Skeletal muscle cell (primary cell): ENCODE results near the gene ST6GALNAC3.

Source experiments
- DNase-seq: peaks from one replicate; pipeline ENCODE4 v3.0.0-alpha.2; 2010; ENCODE audit warnings: low read depth
- H3K4me3 ChIP-seq: 2 replicates; pipeline ENCODE4 v1.5.1; 2011; ENCODE audit warnings: low read depth, mild to moderate bottlenecking, control low read depth, low read length, moderate library complexity

The ST6GALNAC3 gene

DNA sequence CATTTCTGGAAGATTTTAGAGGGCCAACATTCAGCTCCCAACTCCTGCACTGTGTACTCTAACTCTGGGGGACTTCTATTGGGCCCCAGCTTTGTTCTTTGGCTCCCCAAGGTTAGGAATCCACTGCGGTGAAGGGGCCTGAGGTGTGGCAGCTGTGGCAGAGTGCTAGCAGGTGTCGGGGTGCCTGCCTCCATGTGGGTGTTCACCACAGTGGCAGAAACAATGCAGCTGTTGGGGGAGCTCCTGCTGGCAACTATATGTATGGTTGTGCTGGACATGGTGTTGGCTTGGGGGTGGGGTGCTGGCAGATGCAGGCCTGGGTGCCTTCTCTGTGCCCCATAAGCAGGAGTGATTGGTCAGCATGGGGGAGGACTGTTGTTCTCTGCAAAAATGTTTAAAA is 95.5 kb downstream of the ST6GALNAC3 start:
- no peak for DNase-seq
- H3K4me3 ChIP-seq: no peak overlapping the region

DNA sequence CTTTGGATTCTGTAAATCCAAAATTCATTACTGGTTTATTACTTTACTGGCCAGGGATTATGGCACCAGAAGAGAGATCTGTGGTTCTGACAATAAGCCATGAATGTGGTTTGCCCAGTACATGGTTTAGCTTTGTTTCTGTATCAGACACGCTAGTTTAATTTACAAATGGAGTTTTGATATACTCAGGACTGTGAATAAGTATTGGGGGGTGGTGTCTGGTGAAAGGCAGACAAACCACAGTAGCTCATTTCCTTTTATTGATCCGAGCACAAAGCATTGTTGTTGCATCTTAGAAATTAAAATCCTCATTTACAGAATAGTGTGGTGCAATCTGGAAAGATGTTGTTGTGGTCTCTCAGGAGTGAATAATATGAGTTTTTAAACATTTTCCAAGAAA is 96.0 kb downstream of the ST6GALNAC3 start:
- no peak for DNase-seq

DNA sequence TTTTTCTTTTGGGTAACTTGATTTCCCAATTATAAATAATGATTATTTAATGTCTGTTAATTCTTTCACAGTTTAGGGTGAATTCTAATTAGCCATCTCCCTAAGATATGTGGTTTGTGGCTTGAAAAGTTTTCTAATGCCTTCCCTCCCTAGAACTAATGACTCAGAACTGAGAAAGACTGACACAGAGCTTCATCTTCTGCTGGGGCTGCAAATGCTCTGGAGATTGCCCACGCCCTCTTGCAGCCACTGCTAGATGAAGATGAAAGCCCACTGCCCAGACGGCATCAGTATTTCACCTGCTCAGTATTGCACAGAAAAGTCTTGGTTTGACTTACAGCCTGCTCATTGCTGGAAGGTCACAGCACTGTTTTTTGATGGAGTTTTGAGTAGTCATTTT is 101.5 kb downstream of the ST6GALNAC3 start:
- no peak for DNase-seq
- H3K4me3 ChIP-seq: no peak overlapping the region

More for the DNA sequence above, 96.0 kb downstream of the ST6GALNAC3 start:
- no peak overlapping the region for H3K4me3 ChIP-seq

DNA sequence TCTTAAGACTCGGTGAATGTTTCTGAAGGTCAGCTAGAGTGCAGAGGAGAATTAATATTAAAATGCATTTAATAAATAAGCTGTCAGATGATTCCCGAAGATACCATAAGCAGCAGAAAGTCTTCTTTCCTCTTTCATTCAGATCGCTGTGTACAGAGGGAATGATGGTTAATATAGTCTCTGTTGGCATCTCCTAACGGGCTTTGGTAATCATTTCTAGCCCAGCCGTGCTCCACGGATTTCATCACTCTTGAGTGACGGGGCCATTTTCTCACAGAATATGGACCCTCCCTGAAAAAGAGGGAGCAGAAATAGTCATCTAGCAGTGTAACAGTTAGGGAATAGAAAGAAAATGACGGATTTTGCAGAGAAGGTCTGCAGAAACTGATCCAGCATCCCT is 103.1 kb downstream of the ST6GALNAC3 start:
- H3K4me3 ChIP-seq: no peak overlapping the region
- DNase-seq: no peak

DNA sequence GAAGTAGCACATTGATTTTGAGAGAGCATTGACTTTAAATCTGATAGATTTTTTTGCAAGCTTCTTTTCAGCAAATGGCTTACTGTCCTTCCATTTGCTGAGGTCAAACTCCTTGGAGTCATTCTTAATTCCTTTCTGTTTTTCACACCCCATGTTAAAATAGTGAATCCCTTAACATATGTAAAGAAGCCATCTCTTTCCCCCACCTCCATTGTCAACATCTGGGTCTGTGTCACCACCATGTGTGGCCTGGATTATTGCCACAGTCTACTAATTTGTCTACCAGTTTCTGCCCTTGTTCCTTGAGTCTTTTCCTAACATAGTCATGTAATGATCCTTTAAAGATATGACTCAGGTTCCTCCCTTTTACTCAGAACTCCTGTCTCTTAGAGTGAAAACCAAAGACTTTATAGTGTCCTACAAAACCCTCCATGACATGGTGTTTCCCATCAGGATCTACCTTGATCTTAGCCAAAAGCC is 104.7 kb downstream of the ST6GALNAC3 start:
- no peak overlapping the region for H3K4me3 ChIP-seq
- DNase-seq: no peak

DNA sequence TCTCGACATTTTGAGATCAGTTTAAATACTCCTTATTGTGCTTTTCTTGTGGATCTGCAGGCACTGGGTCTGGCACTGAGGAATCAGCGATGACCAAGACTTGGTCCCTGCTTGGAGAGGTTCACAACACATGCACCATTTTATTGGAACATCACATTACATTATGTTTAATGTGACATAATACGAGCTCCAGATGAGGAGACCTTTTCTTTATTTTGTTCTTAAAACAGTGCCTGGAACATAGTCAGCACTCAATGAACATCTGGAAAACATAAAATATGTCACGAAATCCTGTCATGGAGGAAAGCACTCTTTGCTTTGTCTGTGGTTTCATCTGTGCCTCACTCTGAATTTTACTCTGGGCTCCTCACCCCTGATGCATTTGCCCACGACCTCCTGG is 110.7 kb downstream of the ST6GALNAC3 start:
- H3K4me3 ChIP-seq: no peak overlapping the region
- DNase-seq: no peak

DNA sequence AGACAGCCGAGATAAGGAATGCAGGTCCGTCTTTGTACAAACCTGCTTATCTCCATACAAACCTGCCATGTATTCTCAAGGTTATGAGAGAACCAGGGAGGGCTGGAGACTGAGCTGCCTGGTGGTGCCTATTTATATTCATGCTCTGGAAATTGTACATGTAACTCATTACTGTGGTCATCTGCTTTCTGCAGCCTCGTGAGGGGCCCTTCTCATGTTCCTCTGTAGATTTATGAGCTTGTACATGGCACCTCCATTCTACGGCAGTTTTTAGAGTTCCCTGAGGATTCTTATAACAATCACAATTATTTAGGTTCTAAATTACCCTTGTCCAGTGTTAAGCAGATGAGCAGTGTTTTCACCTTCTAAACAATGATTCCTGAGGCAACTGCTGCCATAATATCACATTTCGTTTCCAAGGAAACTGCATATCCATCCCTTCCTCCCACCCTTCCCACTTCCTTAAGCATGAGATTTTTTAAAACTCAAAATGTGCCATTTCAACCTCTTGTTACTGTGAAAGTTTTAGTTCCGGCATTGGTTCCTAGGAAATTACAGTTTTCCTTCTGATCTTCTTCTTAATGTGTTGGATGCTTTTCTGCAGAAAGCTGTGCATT is 112.1 kb downstream of the ST6GALNAC3 start:
- no peak overlapping the region for H3K4me3 ChIP-seq
- no peak for DNase-seq

DNA sequence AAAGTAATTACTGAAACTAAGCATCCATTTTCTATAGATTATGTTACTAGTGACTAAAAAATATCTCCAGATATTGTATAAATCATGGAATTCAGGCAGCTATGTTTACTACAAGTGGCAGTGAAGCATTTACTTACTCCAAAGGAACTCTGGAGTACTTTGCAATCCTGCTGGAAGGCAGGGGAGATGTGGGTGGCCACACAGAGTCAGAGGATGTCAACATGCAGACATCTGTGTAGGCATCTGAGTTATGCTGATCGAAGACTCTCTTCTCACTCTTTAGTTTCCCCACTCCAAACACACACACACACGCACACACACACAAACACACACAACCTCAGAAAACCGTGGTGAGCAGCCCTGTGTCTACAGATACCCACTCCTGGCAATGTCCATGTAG is 112.9 kb downstream of the ST6GALNAC3 start:
- DNase-seq: no peak
- no peak overlapping the region for H3K4me3 ChIP-seq

DNA sequence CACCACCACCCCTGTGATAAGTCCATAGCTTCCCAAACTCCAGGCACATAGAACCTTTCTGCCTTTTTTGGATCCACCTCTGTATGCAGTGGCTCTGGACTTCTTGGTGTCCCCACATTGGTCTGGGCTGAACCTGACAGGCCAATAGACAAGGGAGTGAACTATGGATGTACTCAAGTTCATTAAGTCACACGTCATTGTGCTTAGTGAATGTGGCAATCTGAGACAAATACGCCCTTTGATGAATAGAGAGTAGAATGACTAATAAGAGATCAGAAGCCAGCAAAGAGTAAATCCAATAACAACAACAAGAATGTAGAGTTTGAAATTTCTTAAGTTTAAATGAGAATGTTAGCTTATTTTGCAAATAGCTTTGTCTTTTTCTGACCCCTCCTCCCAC is 114.8 kb downstream of the ST6GALNAC3 start:
- no peak for DNase-seq
- no peak overlapping the region for H3K4me3 ChIP-seq

DNA sequence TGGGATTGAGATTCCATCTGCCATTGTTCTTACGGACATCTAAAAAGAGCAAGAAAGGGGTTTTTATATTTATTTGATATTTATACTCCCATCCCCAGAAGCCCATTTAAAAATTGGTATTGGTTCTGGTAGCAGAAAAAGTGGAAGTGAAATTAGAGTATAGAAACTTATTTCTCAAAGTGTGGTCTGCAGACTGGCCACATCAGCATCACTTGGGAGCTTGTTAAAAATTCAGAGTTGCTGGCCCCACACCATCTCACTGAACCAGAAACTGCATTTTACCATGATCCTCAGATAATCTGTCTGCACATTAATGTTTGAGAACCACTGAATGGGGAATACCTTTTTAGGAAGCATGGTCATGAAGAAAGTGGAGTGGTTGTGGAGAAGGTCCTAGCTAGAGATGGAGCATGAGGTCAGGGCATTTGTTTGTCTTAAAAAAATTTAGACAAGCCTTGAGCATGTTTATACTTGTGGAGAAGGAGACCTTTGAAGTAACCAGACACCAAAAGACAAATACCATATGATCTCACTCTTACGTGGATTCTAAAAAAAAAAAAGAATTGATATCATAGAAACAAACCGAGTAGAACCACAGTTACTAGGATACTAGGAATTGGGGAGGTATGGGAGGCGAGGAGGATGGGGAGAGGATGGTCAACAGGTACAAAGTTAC is 116.3 kb downstream of the ST6GALNAC3 start:
- no peak for DNase-seq
- H3K4me3 ChIP-seq: no peak overlapping the region

DNA sequence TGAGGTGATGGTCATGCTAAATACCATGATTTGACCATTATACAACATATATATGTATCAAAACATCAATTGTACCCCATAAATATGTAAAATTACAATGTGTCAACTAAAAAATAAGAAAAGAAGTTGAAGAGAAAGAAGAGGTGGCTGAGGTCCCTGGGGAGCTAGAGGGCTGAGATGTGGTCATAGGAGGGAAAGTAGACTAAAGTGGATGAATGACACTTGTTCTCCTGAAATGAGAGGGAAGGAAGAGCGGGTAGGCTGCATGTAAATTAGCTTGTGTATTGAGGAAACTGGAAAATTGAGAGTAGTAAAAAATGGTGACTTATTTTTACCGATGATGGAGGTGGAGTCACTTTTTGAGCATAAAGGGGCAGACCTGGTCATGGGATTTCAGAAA is 117.0 kb downstream of the ST6GALNAC3 start:
- H3K4me3 ChIP-seq: no peak overlapping the region
- DNase-seq: no peak

DNA sequence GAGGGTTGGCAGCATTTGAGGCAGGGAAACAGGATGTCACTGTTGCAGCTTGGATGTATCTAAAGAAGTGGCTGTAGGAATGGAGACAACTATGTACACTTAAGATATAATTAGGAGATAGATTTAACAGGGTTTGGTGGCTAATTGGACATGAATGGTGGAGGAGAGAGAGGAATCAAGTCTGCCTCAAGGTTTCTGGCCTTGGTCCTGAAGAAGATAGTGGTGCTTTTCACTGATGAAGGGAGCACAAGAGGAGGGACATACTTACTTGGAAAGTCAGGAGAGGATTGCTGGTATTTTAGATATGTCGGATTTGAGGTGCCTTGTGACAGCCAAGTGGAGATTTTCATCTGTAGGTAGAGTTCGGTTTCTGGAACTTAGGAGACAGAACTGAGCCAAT is 123.9 kb downstream of the ST6GALNAC3 start:
- no peak overlapping the region for H3K4me3 ChIP-seq
- DNase-seq: no peak

DNA sequence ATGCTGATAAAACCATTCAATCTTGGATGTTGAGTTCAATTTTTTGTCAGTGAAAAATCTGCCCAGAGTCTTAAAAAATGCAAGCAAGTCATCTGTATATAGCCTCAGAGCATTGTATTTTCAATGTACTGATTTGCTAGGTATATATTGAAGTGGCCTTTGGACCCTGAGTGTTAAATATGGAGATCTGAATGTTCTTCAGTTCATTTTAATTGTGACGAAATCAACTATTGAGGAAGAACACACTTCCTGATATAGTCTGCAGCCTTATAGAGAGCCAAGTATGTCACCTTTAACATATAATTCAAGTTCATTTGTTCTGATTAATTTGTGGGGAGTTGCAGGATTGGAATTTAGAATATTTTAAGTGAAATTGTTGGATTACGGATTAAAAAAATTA is 128.1 kb downstream of the ST6GALNAC3 start:
- no peak overlapping the region for H3K4me3 ChIP-seq
- DNase-seq: no peak

DNA sequence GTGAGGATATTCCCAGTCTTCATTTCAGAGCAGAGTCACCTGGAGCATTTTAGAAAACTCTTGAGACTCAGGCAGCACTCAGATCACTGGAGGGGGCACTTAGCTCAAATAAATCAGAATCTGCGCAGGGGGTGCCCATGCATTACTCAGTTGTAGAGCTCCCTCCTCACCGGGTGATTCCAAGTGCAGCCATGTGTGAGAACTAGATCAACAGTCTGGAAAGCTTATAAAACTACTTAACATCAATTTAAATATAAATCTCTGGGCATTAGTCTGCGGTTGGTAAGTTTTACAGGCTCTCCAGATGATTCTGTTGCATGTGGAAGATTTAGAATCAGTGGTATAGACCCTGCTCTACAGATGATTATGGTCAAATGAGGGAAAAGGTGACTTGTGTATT is 128.6 kb downstream of the ST6GALNAC3 start:
- no peak overlapping the region for H3K4me3 ChIP-seq
- DNase-seq: no peak

DNA sequence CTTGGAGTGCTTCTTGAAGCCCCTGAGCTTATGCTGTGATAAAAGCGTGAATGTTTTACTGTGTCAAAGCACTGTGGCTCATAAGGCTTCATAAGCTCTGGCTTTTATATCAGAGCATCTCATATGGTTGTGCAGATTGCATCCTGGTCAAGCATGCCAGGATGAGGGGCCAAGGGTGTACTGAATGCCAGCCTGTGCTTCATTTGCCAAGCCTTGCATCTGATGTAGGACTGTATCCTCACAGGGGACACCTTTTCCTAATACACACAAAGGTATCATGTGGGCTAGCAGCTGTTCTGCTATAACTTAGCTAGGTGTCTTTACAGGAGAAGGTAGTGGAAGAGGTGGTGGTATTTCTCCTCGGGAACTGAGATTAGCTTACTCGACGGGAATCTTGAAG is 134.7 kb downstream of the ST6GALNAC3 start:
- H3K4me3 ChIP-seq: no peak overlapping the region
- no peak for DNase-seq

DNA sequence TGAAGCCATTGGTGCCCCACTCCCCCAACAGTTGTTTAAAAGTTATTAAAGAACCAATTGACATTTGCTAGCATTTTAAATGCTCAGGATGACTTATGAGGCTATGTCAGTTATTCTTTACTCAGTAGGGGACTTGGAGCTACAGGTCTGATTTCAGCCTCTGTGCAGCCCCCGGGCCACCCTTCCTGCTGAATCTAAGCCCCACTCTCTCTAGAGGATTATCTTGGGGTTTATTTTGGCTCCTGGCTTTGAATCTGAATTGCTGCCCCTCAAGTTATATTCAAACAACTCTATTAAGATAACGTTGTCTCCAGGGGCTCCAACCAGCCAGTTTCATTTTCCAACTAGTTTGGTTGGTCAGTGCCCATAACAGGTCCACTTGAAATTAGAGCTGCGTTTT is 135.1 kb downstream of the ST6GALNAC3 start:
- H3K4me3 ChIP-seq: no peak overlapping the region

DNA sequence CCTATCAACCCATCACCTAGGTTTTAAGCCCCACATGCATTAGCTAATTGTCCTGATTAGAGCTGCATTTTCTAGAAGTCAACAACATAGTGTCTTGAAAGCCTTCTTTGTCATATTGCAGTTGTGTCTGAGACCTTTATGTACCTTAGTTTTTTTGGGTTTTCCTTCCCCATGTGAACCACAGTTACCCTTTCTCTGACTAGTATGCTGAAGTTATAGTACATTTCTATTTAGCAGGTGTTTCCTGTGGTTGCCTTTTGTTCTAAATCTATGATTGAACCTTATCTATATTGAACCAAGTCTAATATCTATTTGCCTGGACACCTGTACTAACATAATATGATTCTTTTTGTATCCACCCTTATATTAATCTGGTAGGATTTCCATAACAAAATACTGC is 135.6 kb downstream of the ST6GALNAC3 start:
- DNase-seq: no peak
- H3K4me3 ChIP-seq: no peak overlapping the region

More for the DNA sequence above, 135.1 kb downstream of the ST6GALNAC3 start:
- no peak for DNase-seq

DNA sequence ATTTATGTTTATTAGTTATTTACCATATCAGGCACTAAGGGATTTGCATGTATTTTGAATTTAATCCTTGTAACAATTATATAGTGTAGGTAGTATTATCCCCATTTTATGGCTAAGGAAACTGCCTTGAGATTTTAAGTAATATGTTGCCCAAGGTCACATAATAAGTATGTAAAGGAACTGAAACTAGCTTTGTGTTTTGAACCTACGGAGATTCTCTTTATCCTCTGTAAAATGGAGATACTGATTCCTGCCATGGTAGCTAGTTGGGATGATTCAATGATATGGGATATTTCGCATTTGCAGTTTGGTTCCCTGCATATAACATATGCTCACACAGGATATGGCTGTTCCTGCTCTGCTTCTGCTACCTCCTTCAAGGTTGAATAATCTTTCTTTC is 144.3 kb downstream of the ST6GALNAC3 start:
- no peak for DNase-seq
- H3K4me3 ChIP-seq: no peak overlapping the region

DNA sequence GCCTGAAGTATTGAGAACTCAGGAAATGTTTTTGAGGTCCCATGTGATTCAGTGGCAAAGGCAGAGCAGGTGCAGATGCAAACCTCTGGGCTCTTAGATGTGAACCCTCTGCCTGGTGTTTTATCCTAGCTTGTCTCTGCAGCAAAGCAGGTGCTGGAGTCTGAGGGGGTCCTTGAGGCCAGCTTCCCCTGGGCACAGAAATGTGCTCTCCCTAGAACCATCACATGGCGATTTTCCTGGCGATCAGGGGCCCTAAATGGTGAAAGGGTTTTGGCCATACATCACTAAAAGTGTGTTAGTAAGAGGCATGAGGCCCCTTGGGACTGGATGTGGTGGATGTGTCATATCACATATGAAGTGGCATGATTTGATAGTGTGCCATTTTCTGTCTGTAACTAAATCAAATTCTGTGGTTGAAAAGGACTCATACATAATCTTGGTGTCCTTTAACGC is 144.8 kb downstream of the ST6GALNAC3 start:
- H3K4me3 ChIP-seq: no peak overlapping the region
- DNase-seq: no peak

DNA sequence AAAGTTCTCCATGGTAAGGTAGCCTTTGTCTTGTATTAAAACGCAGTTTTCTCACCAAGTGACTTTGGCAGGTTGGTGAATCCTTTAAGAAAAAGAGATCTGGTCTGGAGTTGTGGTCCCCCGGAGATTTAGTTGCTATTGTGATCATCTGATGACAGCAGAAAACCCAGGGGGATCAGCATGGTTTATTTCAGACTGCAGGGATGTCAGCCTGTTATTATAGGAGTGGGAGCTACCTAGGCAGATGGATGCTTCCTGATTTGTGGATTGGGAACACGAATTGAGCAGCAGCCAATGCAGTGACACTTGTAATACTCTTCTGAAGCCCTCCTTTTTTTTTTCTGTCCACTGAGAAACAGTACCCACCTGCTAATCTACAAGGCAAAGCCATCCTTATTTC is 150.2 kb downstream of the ST6GALNAC3 start:
- no peak for DNase-seq
- H3K4me3 ChIP-seq: no peak overlapping the region

DNA sequence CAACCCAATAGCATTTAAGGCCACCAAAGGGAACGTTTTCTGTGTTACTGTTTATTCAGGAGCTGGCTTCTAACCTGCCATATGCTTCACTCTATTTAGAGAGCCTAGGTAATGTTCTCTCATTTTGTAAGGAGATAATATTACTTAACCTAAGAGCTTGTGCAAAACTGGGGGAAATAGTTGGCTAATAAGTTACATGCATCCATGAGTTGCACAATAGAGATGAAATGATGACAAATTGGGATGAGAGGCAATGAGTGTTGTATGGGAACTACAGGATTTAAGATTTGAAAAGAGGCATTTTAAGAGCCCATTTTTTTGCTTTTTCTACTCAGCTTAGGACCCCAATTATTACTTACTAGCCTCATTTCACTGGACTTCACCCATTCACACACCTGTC is 151.0 kb downstream of the ST6GALNAC3 start:
- no peak for DNase-seq
- no peak overlapping the region for H3K4me3 ChIP-seq
